ENCODE results near the gene ADAMTS10.

GRCh38 chr19:8576273-8576993 is 34.1 kb downstream of the ADAMTS10 start:
- TF ChIP-seq CTCF (IDR thresholded peaks at IDR 0.05; ENCODE audit: poor library complexity) (no peak), EZH2 (IDR thresholded peaks at IDR 0.05; ENCODE audit: borderline replicate concordance) (no peak)
